AG04449 (cell line): Measurements from ENCODE around the gene CCL17.

ENCODE experiments used
- CTCF ChIA-PET: fragments of 350-600 bp; formaldehyde crosslinking; extraction: SDS; loops from one replicate; lab custom pipeline; 2021; ENCODE audit warnings: antibody characterized with exemption; lab: Yijun Ruan, JAX
- POLR2A ChIA-PET: fragments of 400-600, 350-600 bp; formaldehyde crosslinking; extraction: SDS; loops from one replicate; lab custom pipeline; 2020; ENCODE audit warnings: antibody characterized with exemption, inconsistent platforms; lab: Yijun Ruan, JAX
- DNase-seq: peaks from one replicate; pipeline ENCODE4 v3.0.0-alpha.2; 2010; ENCODE audit warnings: low read depth, low spot score
- H3K4me3 ChIP-seq: 2 replicates; pipeline ENCODE4 v1.5.1; 2011; ENCODE audit warnings: low read depth, mild to moderate bottlenecking, control low read depth, low read length
- TF ChIP-seq, protein P1 (sequence below): IDR thresholded peaks from one replicate; pipeline ENCODE4 v1.5.1; 2011; ENCODE audit warnings: mild to moderate bottlenecking, moderate library complexity, low read length, control low read depth, inconsistent platforms; ENCODE audit not compliant: insufficient read depth; ENCODE audit errors: missing control alignments

The CCL17 gene

DNA sequence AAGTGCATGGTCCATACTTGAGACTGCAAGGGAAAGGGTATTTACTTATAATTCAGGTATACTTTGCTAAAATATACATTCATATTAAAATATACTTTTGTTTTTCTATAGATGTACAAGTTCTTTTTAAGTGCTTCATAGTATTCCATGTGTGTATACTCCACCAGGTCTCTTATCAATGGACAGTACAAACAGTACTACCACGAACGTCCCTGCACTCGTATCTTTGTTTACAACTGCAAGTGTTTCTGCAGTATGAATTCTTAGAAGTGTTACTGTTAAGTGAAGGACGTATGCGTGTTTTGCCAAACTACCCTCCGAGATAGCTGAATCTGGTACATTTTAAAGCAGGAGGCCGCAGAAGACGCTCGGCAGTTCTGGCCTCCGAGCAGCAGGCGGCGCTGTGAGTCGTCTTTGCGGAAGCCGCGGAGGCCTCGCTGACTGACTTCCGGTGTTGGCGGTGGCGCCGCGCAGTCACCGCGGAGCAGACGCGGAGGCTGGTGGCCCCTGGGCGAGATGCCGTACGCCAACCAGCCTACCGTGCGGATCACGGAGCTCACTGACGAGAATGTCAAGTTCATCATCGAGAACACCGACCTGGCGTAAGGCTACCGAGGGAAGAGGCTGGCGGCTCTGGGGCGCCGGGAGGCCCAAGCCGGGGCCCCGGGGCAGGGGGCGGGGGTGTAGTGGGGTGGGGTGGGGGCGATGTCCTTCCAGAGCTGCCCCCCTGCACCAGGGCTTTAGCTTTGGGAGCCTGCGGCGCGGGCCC, 57.8 kb downstream of the CCL17 start, which contains the start of gene POLR2C:
Gene POLR2C, plus strand, starts transcription at position 471 of the 769 bp plus-strand sequence. Its CDS starts 46 bp downstream, at position 517.
- peak within 1 kb of the TSS; percentile 69 for H3K4me3 ChIP-seq
- POLR2A ChIA-PET, result interaction anchor here (1.0 to 1.6 kb wide), 6 partner anchors 9 to 57 kb away, joined by 3 to 13 read pairs (median 4); partner anchors contain the start of genes CIAPIN1 and COQ9
- peak; percentile 12 for DNase-seq
- TF ChIP-seq, protein P1, sequence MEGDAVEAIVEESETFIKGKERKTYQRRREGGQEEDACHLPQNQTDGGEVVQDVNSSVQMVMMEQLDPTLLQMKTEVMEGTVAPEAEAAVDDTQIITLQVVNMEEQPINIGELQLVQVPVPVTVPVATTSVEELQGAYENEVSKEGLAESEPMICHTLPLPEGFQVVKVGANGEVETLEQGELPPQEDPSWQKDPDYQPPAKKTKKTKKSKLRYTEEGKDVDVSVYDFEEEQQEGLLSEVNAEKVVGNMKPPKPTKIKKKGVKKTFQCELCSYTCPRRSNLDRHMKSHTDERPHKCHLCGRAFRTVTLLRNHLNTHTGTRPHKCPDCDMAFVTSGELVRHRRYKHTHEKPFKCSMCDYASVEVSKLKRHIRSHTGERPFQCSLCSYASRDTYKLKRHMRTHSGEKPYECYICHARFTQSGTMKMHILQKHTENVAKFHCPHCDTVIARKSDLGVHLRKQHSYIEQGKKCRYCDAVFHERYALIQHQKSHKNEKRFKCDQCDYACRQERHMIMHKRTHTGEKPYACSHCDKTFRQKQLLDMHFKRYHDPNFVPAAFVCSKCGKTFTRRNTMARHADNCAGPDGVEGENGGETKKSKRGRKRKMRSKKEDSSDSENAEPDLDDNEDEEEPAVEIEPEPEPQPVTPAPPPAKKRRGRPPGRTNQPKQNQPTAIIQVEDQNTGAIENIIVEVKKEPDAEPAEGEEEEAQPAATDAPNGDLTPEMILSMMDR, result peak; percentile 94
- CTCF ChIA-PET, result interaction anchor here (0.6 to 10.8 kb wide), 30 partner anchors 13 to 273 kb away, joined by 3 to 161 read pairs (median 4); partner anchors contain the start of genes CIAPIN1, COQ9 and DOK4

- POLR2A ChIA-PET, result interaction anchor here (1.0 to 1.6 kb wide), 6 partner anchors 8 to 57 kb away, joined by 3 to 13 read pairs (median 4); partner anchors contain the start of genes CIAPIN1 and COQ9
These were observed 58.4 kb downstream of the CCL17 start for GRCh38 chr16:57462978-57463362.

DNA sequence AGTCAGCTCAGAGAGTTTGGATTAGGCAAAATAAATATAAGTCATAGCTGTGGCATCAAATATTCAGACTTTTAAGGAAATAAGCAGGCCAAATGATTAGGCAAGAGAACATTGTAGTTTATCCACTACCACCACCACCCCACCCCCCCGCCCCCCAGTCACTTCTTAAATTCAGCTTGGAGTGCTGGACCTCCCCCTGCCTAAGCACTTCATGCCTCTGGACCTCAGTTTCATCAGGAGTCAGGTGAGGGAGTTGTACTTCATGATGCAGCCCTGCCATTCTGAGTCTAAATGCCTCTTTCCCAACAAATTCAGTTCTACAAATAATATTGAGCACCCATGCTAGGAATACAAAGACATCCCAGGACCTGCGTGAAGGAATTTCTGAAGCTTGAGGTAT, 60.0 kb downstream of the CCL17 start:
- POLR2A ChIA-PET, result interaction anchor here (1.1 kb wide), 1 partner anchor 17 kb away, joined by 4 read pairs; the partner anchor contains the start of genes CIAPIN1 and COQ9
- no peak overlapping the region for H3K4me3 ChIP-seq
- CTCF ChIA-PET, result interaction anchor here (1.1 to 10.8 kb wide), 5 partner anchors 11 to 54 kb away, joined by 3 to 161 read pairs (median 40); partner anchors contain the start of genes CIAPIN1 and COQ9
- DNase-seq, result no peak
- TF ChIP-seq, protein P1, result no peak

More at GRCh38 chr16:57462978-57463362, 58.4 kb downstream of the CCL17 start:
- TF ChIP-seq, protein P1, result no peak
- CTCF ChIA-PET, result interaction anchor here (0.6 to 10.8 kb wide), 26 partner anchors 13 to 272 kb away, joined by 3 to 161 read pairs (median 6); partner anchors contain the start of genes CIAPIN1, COQ9 and DOK4
- DNase-seq, result no peak
- peak overlapping the region; percentile 69 for H3K4me3 ChIP-seq
